IMR-90 (cell line): ENCODE measurements around the gene COG2. TPM values are rescaled to one million over a fixed set of nuclear protein-coding genes. Genes with fewer than 3 reads are reported as not detected.

Experiments used
- ATAC-seq: fragments of 200-7000 bp; cut with Tn5 transposase; 2 replicates; pipeline ENCODE4 v1.9.1; 2020; ENCODE audit warnings: low read depth, mild to moderate bottlenecking, moderate library complexity
- BruUV-seq: library from RNA; stranded (reverse); fragments of 400-500 nt; replicated peaks from 2 replicates; lab custom pipeline; 2021; lab: Mats Ljungman, UMichigan
- CTCF ChIA-PET: fragments of 300-600 bp; formaldehyde crosslinking; extraction: SDS; loops from one replicate; lab custom pipeline; 2021; ENCODE audit warnings: antibody characterized with exemption; lab: Yijun Ruan, JAX
- POLR2A ChIA-PET: fragments of 300-600 bp; sonication (Branson Sonifier 250); formaldehyde crosslinking; loops from one replicate; lab custom pipeline; 2022; ENCODE audit warnings: antibody characterized with exemption; ENCODE audit not compliant: unreplicated experiment; lab: Charles Lee
- DNase-seq: peaks from one replicate; pipeline ENCODE4 v3.0.0; 2013
- H2AFZ ChIP-seq: replicated peaks from 2 replicates; pipeline ENCODE3; 2013; ENCODE audit warnings: low read length, mild to moderate bottlenecking; ENCODE audit not compliant: poor library complexity
- H2AK5ac ChIP-seq: 2 replicates; pipeline ENCODE4 v1.6.1; 2013; ENCODE audit warnings: low read depth, low read length, inconsistent platforms
- H2AK9ac ChIP-seq: replicated peaks from 2 replicates; pipeline ENCODE3; 2013; ENCODE audit warnings: mild to moderate bottlenecking, low read depth, low read length, moderate library complexity; ENCODE audit not compliant: poor library complexity
- H2BK120ac ChIP-seq: 2 replicates; pipeline ENCODE4 v1.6.1; 2013; ENCODE audit warnings: low read depth, low read length, inconsistent platforms
- H2BK15ac ChIP-seq: 3 replicates; pipeline ENCODE4 v1.6.1; 2013; ENCODE audit warnings: low read depth, low read length, inconsistent platforms
- H2BK20ac ChIP-seq: 2 replicates; pipeline ENCODE4 v1.6.1; 2013; ENCODE audit warnings: low read depth, mild to moderate bottlenecking, inconsistent platforms, low read length, moderate library complexity
- H2BK5ac ChIP-seq: 2 replicates; pipeline ENCODE4 v1.6.1; 2013; ENCODE audit warnings: mild to moderate bottlenecking, low read depth, low read length, inconsistent platforms; ENCODE audit not compliant: poor library complexity, severe bottlenecking
- H3K14ac ChIP-seq: replicated peaks from 2 replicates; pipeline ENCODE4 v1.6.1; 2013; ENCODE audit warnings: low read depth, low read length, inconsistent platforms
- H3K18ac ChIP-seq: 2 replicates; pipeline ENCODE4 v1.6.1; 2013; ENCODE audit warnings: low read depth, low read length, control low read depth
- H3K23ac ChIP-seq: 2 replicates; pipeline ENCODE4 v1.6.1; 2013; ENCODE audit warnings: low read depth, low read length, inconsistent platforms
- H3K27ac ChIP-seq: 2 replicates; pipeline ENCODE4 v1.5.1; 2013; ENCODE audit warnings: mild to moderate bottlenecking, control low read depth, low read length; ENCODE audit not compliant: insufficient read depth
- H3K27me3 ChIP-seq: 2 replicates; pipeline ENCODE4 v1.6.1; 2013; ENCODE audit warnings: low read length; ENCODE audit not compliant: control insufficient read depth, insufficient read depth
- H3K36me3 ChIP-seq: 2 replicates; pipeline ENCODE4 v1.6.1; 2013; ENCODE audit warnings: low read length, mixed read lengths; ENCODE audit not compliant: control insufficient read depth, insufficient read depth
- H3K4ac ChIP-seq: 2 replicates; pipeline ENCODE4 v1.6.1; 2013; ENCODE audit warnings: low read depth, low read length, inconsistent platforms
- H3K4me1 ChIP-seq: 2 replicates; pipeline ENCODE4 v1.6.1; 2013; ENCODE audit warnings: low read length, mixed read lengths; ENCODE audit not compliant: control insufficient read depth, insufficient read depth
- H3K4me2 ChIP-seq: 2 replicates; pipeline ENCODE4 v1.6.1; 2013; ENCODE audit warnings: low read depth, mild to moderate bottlenecking, control low read depth, low read length, moderate library complexity
- H3K4me3 ChIP-seq: 2 replicates; pipeline ENCODE4 v1.5.1; 2013; ENCODE audit warnings: low read depth, mild to moderate bottlenecking, control low read depth, low read length, moderate library complexity; ENCODE audit not compliant: insufficient read depth
- H3K56ac ChIP-seq: 2 replicates; pipeline ENCODE4 v1.6.1; 2013; ENCODE audit warnings: low read length, inconsistent platforms; ENCODE audit not compliant: insufficient read depth; ENCODE audit errors: extremely low read depth
- H3K79me1 ChIP-seq, 2 experiments: 2 replicates each; pipeline ENCODE4 v1.6.1; 2013; ENCODE audit warnings: low read length in 2 of 2, inconsistent platforms in 1 of 2, low read depth in 1 of 2
- H3K9ac ChIP-seq: 2 replicates; pipeline ENCODE4 v1.6.1; 2013; ENCODE audit warnings: low read depth, low read length, control low read depth
- H3K9me1 ChIP-seq: 2 replicates; pipeline ENCODE4 v1.6.1; 2013; ENCODE audit warnings: low read length, inconsistent platforms; ENCODE audit not compliant: insufficient read depth
- H3K9me3 ChIP-seq: 2 replicates; pipeline ENCODE4 v1.6.1; 2013; ENCODE audit warnings: low read length; ENCODE audit not compliant: control insufficient read depth, insufficient read depth
- H4K20me1 ChIP-seq: 2 replicates; pipeline ENCODE4 v1.6.1; 2013; ENCODE audit warnings: low read length, inconsistent platforms; ENCODE audit not compliant: insufficient read depth
- H4K5ac ChIP-seq: 2 replicates; pipeline ENCODE4 v1.6.1; 2013; ENCODE audit warnings: mild to moderate bottlenecking, low read depth, low read length, control low read depth
- H4K8ac ChIP-seq, 2 experiments: 2 replicates each; pipeline ENCODE4 v1.6.1; 2013; ENCODE audit warnings: low read depth in 2 of 2, low read length in 2 of 2, control low read depth in 1 of 2, inconsistent platforms in 1 of 2
- H4K91ac ChIP-seq: 2 replicates; pipeline ENCODE4 v1.6.1; 2013; ENCODE audit warnings: low read depth, low read length, inconsistent platforms; ENCODE audit not compliant: insufficient read depth
- BHLHE40 ChIP-seq: fragments of 150-350 bp; IDR thresholded peaks from 2 replicates; pipeline ENCODE4 v1.6.1; 2016; ENCODE audit warnings: mild to moderate bottlenecking, low read depth, low read length
- MAFK ChIP-seq: IDR thresholded peaks from 2 replicates; pipeline ENCODE4 v1.6.1; 2012; ENCODE audit warnings: low read depth, low read length, improper control_type of control experiment
- MAZ ChIP-seq: IDR thresholded peaks from 2 replicates; pipeline ENCODE4 v1.6.1; 2012; ENCODE audit warnings: low read depth, mild to moderate bottlenecking, low read length, improper control_type of control experiment, moderate library complexity, borderline replicate concordance
- MXI1 ChIP-seq: IDR thresholded peaks from 2 replicates; pipeline ENCODE4 v1.6.1; 2012; ENCODE audit warnings: low read depth, mild to moderate bottlenecking, low read length, moderate library complexity, borderline replicate concordance
- POLR2A ChIP-seq: IDR thresholded peaks from 2 replicates; pipeline ENCODE4 v1.6.1; 2012; ENCODE audit warnings: mild to moderate bottlenecking, low read depth, low read length
- RAD21 ChIP-seq: IDR thresholded peaks from 2 replicates; pipeline ENCODE4 v1.6.1; 2012; ENCODE audit warnings: low read length, improper control_type of control experiment
- RFX5 ChIP-seq: IDR thresholded peaks from 2 replicates; pipeline ENCODE4 v1.8.0; 2012; ENCODE audit warnings: low read depth, mild to moderate bottlenecking, low read length, moderate library complexity
- SMC3 ChIP-seq: fragments of 150-350 bp; IDR thresholded peaks from 2 replicates; pipeline ENCODE4 v1.6.1; 2016; ENCODE audit warnings: low read depth, mild to moderate bottlenecking, antibody characterized with exemption, low read length, moderate library complexity
- WGBS, 2 experiments: methylation state at CpG; one replicate each; pipeline versions ENCODE4 v1.1.5 to v1.1.7; 2013; ENCODE audit warnings: missing lambda C conversion rate in 2 of 2; ENCODE audit not compliant: insufficient read length in 1 of 2; ENCODE audit errors: extremely low coverage in 2 of 2; 5-methylcytosine and 5-hydroxymethylcytosine counted together
- dilution Hi-C: fragments of 300-500 bp; cut with HindIII; formaldehyde crosslinking; loops from one replicate; pipeline ENCODE4 v1.14.3; 2018; ENCODE audit warnings: low sequenced_read_pairs; ENCODE audit not compliant: unreplicated experiment
- in situ Hi-C: fragments of 300-500 bp; cut with MboI; formaldehyde crosslinking; loops from 3 replicates; pipeline ENCODE4 v1.14.3; 2019; ENCODE audit warnings: low sequenced_read_pairs, inconsistent platforms, mixed read lengths
- intact Hi-C: fragments of 100-400 bp; cut with micrococcal nuclease; formaldehyde crosslinking; loops from 2 replicates; pipeline ENCODE4 v1.10.0; 2022
- polyA plus RNA-seq, 3 experiments: library from polyadenylated mRNA; depleted of rRNA; stranded (reverse); fragments of >200 nt; gene quantifications; 2 replicates each; pipeline ENCODE4 v1.2.3, GENCODE V29; 2012; ENCODE audit warnings: low replicate concordance in 1 of 3
- total RNA-seq: library from RNA; depleted of rRNA; stranded (reverse); fragments of >200 nt; gene quantifications from 2 replicates; pipeline ENCODE4 v1.2.3, GENCODE V29; 2012
- TF ChIP-seq, protein P1 (sequence below): conservative IDR thresholded peaks from 2 replicates; pipeline ENCODE4 v1.5.1; 2012; ENCODE audit warnings: mild to moderate bottlenecking, low read depth, low read length, improper control_type of control experiment
- TF ChIP-seq, protein P2 (sequence below): fragments of 150-350 bp; IDR thresholded peaks from 2 replicates; pipeline ENCODE4 v1.6.1; 2016; ENCODE audit warnings: low read depth, mild to moderate bottlenecking, low read length, moderate library complexity, borderline replicate concordance

Gene COG2
- total and polyA plus RNA-seq, 2 of the 4 experiments (the other 2 are of a cell fraction) = 9.1 to 16.7 TPM

DNA sequence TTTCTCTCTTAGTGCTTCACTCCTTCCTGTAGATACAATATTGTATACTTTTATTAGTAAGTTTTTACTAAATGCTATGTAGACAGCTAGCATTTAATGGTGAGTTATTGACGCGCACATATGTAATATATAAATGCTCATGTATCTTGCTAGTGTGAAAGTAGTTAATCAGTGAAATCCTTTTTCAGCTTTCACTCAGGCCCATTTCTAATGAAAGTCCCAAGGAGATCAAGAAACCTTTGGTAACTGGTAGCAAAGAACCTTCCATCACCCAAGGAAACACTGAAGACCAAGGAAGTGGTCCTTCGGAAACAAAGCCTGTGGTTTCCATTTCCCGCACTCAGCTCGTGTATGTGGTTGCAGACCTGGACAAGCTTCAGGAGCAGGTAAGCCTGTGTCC lies 44.5 kb downstream of the COG2 start:
- H3K4me1 ChIP-seq = peaks cover 10% of the 10 kb centered on the region
- no peak overlapping the region for H2AFZ ChIP-seq
- H4K8ac ChIP-seq = no peak overlapping the region
- H3K36me3 ChIP-seq = peaks cover 37% of the 10 kb centered on the region
- H3K9ac ChIP-seq = no peak overlapping the region
- no peak overlapping the region for H3K18ac ChIP-seq
- DNase-seq (no peak), ATAC-seq (no peak)
- ChIA-PET POLR2A (no interaction called here), CTCF (interaction anchor here (1.2 kb wide), 1 partner anchor 8 kb away, joined by 3 read pairs; no protein-coding TSS in a partner anchor)
- no peak overlapping the region for H2AK5ac ChIP-seq
- no peak overlapping the region for H3K4ac ChIP-seq
- no peak overlapping the region for H3K23ac ChIP-seq
- H3K9me3 ChIP-seq = no peaks in the 10 kb centered on the region
- TF ChIP-seq, protein P1, sequence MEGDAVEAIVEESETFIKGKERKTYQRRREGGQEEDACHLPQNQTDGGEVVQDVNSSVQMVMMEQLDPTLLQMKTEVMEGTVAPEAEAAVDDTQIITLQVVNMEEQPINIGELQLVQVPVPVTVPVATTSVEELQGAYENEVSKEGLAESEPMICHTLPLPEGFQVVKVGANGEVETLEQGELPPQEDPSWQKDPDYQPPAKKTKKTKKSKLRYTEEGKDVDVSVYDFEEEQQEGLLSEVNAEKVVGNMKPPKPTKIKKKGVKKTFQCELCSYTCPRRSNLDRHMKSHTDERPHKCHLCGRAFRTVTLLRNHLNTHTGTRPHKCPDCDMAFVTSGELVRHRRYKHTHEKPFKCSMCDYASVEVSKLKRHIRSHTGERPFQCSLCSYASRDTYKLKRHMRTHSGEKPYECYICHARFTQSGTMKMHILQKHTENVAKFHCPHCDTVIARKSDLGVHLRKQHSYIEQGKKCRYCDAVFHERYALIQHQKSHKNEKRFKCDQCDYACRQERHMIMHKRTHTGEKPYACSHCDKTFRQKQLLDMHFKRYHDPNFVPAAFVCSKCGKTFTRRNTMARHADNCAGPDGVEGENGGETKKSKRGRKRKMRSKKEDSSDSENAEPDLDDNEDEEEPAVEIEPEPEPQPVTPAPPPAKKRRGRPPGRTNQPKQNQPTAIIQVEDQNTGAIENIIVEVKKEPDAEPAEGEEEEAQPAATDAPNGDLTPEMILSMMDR = no peak
- TF ChIP-seq RAD21 = no peak
- no peak for TF ChIP-seq RFX5
- TF ChIP-seq MAZ = no peak
- TF ChIP-seq POLR2A = no peak
- no peak for TF ChIP-seq SMC3
- TF ChIP-seq, protein P2, sequence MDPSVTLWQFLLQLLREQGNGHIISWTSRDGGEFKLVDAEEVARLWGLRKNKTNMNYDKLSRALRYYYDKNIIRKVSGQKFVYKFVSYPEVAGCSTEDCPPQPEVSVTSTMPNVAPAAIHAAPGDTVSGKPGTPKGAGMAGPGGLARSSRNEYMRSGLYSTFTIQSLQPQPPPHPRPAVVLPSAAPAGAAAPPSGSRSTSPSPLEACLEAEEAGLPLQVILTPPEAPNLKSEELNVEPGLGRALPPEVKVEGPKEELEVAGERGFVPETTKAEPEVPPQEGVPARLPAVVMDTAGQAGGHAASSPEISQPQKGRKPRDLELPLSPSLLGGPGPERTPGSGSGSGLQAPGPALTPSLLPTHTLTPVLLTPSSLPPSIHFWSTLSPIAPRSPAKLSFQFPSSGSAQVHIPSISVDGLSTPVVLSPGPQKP = no peak
- no peak for TF ChIP-seq MXI1
- TF ChIP-seq BHLHE40 = no peak
- TF ChIP-seq MAFK = no peak
- H3K27ac ChIP-seq = no peak overlapping the region
- no TSS peak for BruUV-seq
- intact Hi-C loops (no loop called here), in situ Hi-C loops (no loop called here), dilution Hi-C loops (no loop called here)
- no peak overlapping the region for H3K4me2 ChIP-seq
- no peak overlapping the region for H2BK20ac ChIP-seq
- no peak overlapping the region for H3K14ac ChIP-seq
- peaks cover 8% of the 10 kb centered on the region; the same call in 1 of the 2 replicates for H3K9me1 ChIP-seq
- H3K56ac ChIP-seq = no peak overlapping the region
- WGBS, 2 experiments = no CpG with 5 or more reads among the region's 5 CpGs
- no peak overlapping the region for H2BK15ac ChIP-seq
- no peak overlapping the region for H2BK120ac ChIP-seq
- 0 out of 2 replicates have a peak, but pooled peaks cover 3% of the 10 kb centered on the region for H4K20me1 ChIP-seq
- H4K5ac ChIP-seq = no peak overlapping the region
- no peak overlapping the region for H2BK5ac ChIP-seq
- H4K91ac ChIP-seq = no peak overlapping the region
- H2AK9ac ChIP-seq = no peak overlapping the region
- H3K79me1 ChIP-seq = peaks cover 4% of the 10 kb centered on the region in 2 experiments; a peak in 1 of 4 replicates
- no peaks in the 10 kb centered on the region for H3K27me3 ChIP-seq
- no peak overlapping the region for H3K4me3 ChIP-seq
